Measurements from ENCODE around the gene EFHD2.
"Not testable (repeated sequence)": the region's sequence is repeated elsewhere in the genome, so short reads cannot be mapped to it uniquely, and the experiment has no call there.

Gene EFHD2

DNA sequence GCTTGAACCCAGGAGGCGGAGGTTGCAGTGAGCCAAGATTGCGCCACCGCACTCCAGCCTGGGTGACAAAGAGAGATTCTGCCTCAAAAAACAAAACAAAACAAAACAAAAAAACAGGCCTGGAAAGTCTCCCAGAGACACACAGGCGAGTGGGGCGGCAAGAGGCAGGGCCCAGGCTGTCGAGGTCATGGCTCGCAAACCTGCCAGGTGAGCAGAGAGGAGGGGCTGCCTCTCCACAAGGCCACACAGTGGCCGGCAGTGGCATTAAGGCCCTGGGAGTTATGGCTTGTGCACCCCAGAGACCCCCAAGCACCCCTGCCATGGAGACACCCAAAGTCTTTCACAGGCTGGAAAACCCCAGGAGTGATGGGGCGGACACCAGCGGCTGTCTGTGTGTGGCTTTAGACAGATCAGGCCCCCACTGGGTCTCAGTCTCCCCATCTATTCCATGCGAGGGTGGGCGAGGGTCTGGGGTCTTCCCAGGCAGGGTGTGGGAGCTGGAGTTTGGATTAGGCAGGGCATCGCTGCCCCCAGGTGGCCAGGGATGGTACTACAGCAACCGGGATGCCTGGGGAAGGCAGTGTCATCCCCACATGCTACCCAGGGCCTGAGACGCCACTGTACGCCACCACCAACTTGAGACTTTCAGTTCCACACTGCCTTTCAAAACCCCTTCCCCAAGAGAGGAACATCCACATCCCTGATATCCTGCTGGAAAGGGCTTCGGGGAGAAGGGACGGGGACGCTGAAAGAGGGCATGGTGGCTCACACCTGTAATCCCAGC is 21.3 kb downstream of the EFHD2 start:
- peak in 1 of 2 donors; percentile 32 for DNase-seq (ENCODE audit: low read depth in 2 of 2)

DNA sequence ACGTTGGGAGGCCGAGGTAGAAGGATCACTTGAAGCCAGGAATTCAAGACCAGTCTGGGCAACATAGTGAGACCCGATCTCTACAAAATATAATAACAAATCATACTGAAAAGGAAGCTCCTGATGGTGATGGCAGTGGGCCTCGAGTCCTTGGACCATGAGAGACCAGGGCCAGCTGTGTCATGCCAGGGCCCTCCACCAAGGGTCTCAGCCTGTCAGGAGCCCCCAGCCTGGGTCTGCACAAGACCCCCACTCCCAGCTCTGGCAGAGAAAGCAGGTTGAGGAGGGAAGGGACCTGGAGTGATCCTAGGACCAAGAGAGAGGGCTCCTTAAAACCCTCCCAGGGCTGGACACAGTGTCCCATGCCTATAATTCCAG is 21.9 kb downstream of the EFHD2 start:
- DNase-seq (ENCODE audit: low read depth in 2 of 2), result no peak

DNA sequence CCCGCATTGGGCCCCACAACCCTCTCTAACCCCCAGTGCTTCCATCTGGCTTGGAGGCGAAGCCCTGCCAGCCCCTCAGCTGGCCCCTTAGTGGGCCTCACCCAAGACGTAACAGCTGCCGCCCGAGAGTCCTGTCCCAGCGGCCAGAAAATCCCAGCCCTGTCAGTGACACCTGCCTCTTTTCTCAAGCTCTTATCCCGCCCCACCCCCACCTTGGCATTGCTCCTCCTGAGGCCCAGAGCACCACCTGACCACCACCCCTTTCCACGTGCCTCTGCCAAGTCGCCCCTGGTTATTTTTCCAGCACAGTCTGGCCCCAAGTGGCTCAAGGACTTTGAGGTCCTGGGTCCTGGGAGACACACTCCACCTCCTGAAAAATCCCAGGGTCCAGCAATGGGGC is 22.6 kb downstream of the EFHD2 start:
- no peak for DNase-seq (ENCODE audit: low read depth in 2 of 2)

DNA sequence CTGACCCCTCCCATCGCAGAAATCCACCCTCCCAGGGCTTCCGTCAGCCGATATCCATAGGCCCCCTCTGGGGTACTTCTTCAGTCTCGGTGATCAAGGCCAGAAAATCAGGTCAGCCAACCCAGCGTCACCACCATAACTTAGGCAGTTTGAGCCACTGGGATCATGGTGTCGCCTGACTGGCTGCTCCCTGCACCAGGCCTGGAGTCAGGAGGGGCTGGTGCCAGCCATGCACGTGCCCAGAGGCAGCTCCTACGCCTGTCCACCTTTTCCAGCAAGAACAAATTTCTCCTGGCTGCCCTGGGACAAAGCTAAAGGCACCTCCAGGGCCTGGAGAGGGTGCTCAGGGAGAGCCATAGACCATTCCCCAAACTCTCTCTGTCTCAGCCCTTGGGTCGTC is 23.8 kb downstream of the EFHD2 start:
- no peak for DNase-seq (ENCODE audit: low read depth in 2 of 2)

DNA sequence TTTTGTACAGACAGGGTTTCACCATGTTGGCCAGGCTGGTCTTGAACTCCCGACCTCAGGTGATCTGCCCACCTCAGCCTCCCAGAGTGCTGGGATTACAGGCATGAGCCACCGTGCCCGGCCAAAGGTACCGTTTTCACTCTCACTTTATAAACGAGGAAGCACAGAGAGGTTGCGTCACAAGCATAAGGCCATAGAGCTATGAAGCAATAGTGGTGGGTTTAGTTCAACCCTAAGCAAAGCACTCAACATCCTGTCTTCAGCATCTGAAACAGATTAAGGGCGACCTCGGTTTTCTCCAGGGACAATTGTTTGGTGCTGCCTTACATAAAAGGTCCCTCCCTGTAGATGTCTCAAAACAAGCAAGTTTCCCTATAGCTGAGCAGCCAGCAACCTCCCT is 25.1 kb downstream of the EFHD2 start:
- not testable (repeated sequence) for DNase-seq (ENCODE audit: low read depth in 2 of 2)

DNA sequence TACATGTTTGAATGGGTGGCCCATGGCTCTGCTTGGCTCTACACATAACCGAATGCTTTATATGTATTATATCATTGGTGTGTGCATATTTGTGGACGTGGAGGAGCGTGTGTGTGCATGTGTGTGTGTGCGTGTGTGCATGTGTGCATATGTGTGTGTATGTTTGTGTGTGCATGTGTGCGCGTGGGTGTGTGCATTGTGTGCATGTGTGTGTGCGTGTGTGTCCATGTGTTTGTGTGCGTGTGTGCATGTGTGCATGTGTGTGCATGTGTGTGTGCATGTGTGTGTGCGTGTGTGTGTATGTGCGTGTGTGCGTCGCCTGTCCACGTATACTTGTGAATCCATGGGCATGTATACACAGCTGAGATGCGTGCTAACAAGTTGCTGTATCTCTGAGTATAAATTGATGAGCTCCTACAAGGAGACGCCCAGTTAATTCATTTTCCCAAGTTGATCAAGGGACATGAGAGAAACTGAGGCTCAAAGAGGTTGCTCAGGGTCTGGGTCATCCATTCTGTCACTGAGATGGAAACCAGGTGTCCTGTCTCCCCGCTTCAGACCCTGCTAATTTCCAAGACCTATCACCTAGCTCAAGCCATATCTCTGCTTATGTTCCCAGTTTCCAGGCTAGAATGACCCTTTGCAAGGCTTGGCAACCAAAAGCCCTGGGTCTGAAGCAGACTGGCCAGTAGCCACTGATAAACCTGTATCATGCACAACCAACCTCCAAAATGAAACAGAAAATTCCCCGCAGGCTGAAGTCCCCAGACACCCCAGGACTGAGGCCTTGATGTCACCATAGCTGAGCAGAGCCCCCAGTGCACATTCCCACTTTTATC is 25.8 kb downstream of the EFHD2 start:
- no peak for DNase-seq (ENCODE audit: low read depth in 2 of 2)

DNA sequence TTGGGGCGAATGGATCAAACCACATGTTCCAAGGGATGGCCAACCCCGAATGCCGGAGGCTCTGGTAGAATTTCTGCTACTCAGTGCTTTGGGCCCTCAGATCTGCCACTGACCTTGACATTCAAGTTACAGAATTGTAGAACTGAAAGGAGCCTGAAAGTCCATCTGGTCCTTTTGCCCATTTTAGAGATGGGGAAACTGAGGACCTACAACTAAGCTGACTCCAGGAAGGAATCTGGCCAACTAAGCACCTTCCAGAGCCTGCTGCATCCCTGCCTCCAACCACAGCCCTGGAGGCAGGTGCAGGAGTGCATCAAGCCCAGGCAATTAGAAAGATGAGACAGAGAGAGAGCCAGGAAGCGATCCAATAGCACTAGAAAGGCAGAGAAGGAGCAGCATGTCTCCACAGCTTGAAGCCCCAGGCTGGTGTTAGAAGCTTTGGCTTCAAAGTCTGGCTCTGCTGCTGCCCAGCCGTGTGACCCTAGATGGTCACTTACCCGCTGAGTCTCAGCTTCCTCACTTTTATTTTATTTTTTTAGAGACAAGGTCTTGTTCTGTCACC is 27.3 kb downstream of the EFHD2 start:
- DNase-seq (ENCODE audit: low read depth in 2 of 2), result no peak

DNA sequence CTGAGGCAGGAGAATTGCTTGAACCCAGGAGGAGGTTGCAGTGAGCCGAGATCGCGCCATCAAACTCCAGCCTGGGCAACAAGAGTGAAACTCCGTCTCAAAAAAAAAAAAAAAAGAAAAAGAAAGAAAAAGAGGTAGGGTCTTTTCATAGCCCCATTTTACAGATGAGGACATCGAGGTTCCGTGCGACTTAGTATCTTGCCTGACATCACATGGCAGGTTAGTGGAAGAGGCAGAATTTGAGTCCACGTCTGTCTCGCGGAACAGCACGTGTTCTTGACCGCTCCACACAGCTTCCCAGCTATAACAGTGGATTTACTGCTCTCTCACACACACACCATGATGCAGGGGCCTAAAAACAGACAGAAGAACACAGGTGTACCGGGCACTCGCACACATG is 29.6 kb downstream of the EFHD2 start:
- no peak for DNase-seq (ENCODE audit: low read depth in 2 of 2)

DNA sequence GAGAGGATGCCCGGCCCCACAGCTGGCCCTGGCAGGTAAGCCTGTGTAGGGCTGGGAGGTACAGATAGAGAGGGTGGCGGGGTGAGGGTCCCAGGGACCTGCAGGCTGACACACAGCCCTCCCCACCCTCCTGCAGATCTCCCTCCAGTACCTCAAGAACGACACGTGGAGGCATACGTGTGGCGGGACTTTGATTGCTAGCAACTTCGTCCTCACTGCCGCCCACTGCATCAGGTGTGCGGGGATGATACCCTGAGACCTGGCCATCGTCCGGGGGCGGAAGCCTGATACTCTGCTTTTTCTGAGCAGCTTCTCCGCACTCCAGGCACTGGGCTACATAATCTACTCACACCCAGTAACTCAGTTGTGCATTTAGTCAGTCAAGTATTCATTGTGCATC is 30.7 kb downstream of the EFHD2 start:
- no peak for DNase-seq (ENCODE audit: low read depth in 2 of 2)

DNA sequence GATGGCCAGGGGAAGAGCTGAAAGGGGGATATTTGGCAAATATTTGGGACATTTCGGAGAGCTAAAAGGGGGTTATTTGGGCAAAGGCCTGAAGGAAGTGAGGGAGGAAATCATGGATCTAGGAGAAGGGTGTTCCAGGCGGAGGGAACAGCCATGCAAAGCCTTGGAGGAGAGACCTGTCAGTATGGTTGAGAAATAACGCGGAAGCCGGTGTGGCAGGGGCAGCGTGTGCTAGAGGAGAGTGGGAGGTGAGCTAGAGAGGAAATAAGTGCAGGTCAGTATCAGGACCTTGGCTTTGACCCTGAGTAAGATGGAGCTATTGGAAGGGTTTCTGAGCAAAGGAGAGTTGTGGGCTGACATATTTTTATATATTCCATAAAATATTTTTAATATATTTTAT is 31.6 kb downstream of the EFHD2 start:
- no peak for DNase-seq (ENCODE audit: low read depth in 2 of 2)

DNA sequence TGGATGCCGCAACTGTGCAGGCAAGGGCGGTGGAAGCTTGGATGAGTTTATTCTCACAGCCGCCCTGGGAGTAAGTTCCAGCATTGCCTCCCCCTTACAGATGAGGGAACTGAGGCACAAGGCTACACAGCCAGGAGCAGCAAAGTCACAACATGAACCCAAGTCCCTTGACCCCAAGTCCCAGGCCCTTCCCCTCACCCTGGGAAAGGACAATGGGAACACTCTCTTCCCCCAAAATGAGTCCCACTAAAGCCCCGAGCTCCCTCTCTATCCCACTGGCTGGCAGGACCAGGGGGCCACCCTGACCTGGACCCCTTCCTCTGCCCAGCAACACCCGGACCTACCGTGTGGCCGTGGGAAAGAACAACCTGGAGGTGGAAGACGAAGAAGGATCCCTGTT is 32.4 kb downstream of the EFHD2 start:
- DNase-seq (ENCODE audit: low read depth in 2 of 2), result no peak

DNA sequence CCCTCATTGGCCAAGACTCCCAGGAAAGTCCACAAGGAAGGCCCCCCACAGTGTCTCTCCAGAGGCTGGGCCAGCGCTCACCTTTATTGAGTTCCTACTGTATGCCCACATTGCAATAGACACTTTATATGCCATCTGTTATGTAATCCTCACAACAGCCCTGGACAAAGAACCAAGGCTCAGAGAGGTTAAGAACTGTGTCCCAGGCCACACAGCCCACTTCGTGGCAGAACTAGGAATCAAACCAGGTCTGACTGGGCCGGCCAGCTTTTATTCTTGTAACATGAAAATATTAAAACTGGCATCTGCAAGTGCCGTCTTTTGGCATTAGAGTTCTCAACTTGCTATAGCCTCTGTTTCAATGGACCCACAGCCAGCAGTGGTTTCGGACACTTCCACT is 33.1 kb downstream of the EFHD2 start:
- DNase-seq (ENCODE audit: low read depth in 2 of 2), result no peak

DNA sequence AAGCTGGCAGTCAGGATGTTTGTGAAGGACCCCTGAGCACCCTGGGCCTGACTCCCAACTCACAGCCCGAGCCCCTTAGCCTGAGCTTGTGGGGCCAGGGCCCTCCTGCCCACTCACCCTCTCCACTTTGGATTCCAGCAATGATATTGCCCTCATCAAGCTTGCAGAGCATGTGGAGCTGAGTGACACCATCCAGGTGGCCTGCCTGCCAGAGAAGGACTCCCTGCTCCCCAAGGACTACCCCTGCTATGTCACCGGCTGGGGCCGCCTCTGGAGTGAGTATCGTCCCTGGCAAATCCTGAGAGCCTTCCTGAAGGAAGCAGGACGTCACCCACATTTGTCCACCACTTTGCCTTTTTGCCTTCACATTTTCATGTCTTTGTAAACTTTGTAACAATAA is 33.6 kb downstream of the EFHD2 start:
- no peak for DNase-seq (ENCODE audit: low read depth in 2 of 2)

DNA sequence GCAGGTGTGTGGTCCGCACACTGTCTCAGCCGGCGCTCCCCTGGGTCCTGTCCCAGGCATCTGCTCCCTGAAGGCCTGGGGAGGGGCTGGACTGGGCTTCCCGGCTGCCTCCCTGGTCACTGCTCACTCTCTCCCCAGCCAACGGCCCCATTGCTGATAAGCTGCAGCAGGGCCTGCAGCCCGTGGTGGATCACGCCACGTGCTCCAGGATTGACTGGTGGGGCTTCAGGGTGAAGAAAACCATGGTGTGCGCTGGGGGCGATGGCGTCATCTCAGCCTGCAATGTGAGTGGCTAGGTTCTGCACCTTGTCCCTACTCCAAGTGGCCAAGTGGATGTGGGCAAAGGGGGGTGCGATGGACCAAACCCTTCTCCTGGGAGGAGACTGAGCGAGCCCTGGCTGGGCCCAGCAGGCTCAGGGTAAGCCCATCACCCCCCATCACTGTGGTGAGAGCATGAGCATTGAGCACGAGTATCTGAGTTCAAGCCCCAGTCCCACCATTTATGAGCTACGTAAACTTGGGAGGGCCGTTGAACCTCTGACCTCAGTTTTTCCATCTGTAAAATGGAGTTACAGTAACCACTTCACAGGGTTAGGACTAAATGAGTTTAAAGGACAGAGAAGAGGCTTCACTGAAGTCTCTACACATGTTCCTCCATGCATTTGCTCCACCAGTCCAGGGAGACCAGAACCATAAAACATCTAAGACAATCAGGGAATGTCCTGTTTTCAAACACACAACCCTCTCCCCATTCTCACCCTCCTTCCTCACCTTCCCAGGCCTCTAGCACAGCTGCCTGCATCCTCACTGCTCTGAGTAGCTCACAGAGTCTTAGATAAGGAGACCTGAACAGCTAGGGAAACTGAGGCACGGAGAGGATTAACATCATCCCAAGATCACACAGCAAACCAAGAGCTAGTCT is 35.0 kb downstream of the EFHD2 start:
- DNase-seq (ENCODE audit: low read depth in 2 of 2), result no peak

DNA sequence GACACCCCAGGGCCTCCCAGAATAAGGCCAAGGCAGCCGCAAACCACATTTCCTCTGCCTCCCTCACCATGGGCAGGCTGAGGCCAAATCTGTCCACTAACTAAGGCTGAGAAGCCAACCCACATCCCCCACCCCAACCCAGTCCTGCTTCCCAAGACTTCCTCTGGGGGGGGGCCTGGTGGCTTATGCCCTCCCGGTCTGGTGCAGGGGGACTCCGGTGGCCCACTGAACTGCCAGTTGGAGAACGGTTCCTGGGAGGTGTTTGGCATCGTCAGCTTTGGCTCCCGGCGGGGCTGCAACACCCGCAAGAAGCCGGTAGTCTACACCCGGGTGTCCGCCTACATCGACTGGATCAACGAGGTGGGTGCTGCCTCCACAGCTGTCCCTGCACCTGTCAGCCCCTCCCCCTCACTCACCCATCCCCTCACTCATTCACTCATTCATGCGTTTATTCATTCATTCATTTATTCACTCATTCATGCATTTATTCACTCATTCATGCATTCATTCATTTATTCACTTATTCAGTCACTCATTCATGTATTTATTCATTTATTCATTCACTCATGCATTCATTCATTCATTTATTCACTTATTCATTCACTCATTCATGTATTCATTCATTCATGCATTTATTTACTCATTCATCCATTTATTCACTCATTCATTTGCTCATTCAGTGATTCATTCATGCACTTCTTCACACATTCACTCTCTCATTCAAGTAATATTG is 35.9 kb downstream of the EFHD2 start:
- DNase-seq (ENCODE audit: low read depth in 2 of 2), result no peak

DNA sequence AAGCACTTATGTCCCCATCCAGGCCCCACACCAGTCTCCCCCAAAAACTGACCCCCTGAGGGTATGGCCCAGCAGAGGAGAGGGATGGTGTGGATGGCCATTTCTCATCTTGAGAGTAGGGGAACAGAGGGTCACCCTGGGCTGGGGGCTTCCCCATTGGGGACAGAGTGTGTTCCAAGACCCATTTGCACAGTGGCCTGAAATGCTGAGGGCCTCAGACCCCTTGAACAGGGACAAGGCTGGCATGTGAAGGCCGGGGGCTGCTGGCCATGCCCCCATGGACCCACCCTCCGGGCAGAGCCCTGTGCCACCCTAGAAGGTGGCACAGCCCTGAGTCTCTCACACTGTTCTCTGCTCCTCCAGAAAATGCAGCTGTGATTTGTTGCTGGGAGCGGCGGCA is 36.5 kb downstream of the EFHD2 start:
- DNase-seq (ENCODE audit: low read depth in 2 of 2), result no peak

DNA sequence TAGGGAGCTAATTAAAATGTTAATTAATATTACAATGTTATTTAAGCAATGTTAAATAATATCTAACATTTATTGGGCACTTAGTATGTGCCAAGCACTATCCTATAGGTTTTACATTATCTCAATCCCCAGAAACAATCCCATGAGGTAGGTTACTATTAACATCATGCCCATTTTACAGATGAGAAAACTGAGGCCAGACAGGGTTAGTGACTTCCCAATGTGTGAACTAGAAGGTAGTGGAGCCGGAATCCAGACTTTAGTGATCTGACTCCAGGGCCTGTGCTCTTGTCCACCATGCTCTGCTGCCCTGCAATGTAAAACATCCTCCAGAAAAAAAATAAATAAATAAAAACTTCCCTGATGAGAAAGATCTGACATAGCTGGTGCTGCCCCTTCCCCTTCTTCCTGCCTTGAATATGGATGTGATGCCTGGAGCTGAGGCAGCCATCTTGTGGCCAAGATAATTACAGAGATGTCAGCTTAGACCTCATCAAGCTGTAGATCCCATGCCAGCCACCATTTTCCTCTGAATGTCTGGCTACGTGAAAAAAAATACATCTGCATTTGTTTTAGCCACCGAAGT is 39.3 kb downstream of the EFHD2 start:
- no peak for DNase-seq (ENCODE audit: low read depth in 2 of 2)

DNA sequence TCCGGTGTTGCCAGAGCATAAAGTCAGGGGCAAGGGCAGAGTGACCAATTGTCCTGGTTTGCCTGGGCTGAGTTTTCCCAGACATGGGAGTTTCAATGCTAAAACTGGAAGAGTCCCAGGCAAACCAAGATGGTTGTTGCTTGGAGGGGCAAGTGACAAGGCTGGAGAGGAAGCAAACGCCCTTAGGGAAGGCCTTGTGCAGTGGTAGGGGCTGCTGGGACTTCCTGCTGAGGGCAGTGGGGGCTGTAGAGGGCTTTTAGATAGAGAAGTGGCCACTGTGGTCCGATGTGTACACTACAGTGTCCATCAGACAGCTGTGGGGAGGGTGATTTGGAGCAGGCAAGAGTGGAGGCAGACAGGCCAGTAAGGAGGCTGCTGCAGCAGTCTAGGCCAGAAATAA is 39.9 kb downstream of the EFHD2 start:
- no peak for DNase-seq (ENCODE audit: low read depth in 2 of 2)

DNA sequence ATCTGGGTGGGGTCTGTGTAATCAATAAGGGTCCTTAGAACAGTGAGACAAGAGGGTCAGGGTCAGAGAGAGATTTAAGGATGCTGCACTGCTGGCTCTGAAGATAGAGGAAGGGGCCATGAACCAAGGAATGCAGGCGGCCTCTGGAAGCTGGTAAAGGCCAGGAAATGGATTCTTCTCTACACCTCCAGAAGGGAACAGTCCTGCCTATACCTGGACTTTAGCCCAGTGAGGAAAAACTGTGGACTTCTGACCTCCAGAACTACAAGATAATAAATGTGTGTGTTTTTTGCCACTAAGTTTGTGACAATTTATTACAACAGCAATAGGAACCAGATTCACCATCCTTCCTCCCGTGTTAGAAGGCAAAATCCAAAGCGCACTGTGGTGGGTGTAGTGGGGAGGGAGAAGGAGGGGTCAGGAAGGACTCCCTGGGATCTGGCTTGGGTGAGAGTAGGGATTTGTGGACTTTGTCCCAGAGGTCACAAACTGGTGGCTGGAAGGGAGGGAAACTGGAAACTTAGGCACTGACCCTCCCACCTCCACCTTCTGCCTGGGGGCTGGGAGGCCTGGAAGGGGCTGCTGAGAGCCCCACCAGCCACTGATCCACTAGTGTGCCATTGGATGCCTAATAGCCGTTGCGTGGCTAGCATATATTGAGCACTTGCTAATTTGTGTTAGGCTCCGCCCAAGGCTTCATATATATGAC is 41.5 kb downstream of the EFHD2 start:
- no peak for DNase-seq (ENCODE audit: low read depth in 2 of 2)

DNA sequence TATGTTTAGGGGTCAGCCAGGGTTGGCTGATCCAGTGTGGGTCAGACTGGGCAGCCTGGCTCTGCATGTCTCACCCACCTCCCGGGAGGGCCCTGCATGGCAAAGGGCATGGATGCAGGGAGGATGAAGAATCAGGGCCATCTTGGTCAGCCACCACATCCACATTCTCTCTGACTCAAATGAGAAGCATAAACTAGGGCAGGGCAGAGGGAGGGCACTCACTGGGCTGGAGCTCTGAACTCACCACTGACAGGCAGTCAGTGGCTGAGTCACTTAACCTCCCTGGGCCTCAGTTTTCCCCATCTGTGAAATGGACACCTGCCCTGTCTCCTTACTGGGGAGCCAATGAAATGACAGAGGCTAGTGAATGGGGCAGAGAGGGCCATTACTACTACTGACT is 42.5 kb downstream of the EFHD2 start:
- DNase-seq (ENCODE audit: low read depth in 2 of 2), result no peak

All from stimulated activated CD8-positive, alpha-beta memory T cell treated with anti-CD3 and anti-CD28 coated beads, Interleukin-15, amount 100 ng/mL, for 48 hours (primary cell).